Thyroid gland (tissue), 4 donors: ENCODE results near the gene MAS1L. TPM values are rescaled to one million over a fixed set of nuclear protein-coding genes. Genes with fewer than 3 reads are reported as not detected.

Source experiments
- DNase-seq, 2 donors: peaks; one replicate each; pipeline ENCODE4 v3.0.0-alpha.2; 2019
- H3K27ac ChIP-seq, 3 donors: fragments of 200-600 bp; sonication (generic); 1 replicate in 2 of 3; 2 replicates in 1 of 3; pipeline ENCODE4 v1.5.1; 2016 to 2019; ENCODE audit warnings: mild to moderate bottlenecking in 1 of 3, moderate library complexity in 1 of 3
- H3K27me3 ChIP-seq: fragments of 200-600 bp; sonication (generic); one replicate; pipeline ENCODE4 v1.5.1; 2019
- H3K36me3 ChIP-seq, 2 donors: fragments of 200-600 bp; sonication (generic); one replicate each; pipeline ENCODE4 v1.5.1; 2016 to 2019
- H3K4me1 ChIP-seq, 2 donors: fragments of 200-600 bp; sonication (generic); one replicate each; pipeline ENCODE4 v1.5.1; 2017 to 2019
- H3K4me3 ChIP-seq, 3 donors: fragments of 200-600 bp; sonication (generic); replicated peaks in 1 of 3; 1 replicate in 2 of 3; 2 replicates in 1 of 3; pipeline ENCODE4 v1.5.1; 2016; ENCODE audit warnings: mild to moderate bottlenecking in 1 of 3
- H3K9me3 ChIP-seq: fragments of 200-600 bp; sonication (generic); one replicate; pipeline ENCODE4 v1.5.1; 2017
- CTCF ChIP-seq, 6 experiments: fragments of 200-600 bp in 3 of 6; fragments of 450-650 bp in 3 of 6; sonication (generic) in 3 of 6; IDR thresholded peaks; one replicate each; pipeline ENCODE4 v1.5.1; 2016 to 2019; ENCODE audit warnings: antibody characterized with exemption in 6 of 6, mild to moderate bottlenecking in 2 of 6, inconsistent platforms in 1 of 6, moderate library complexity in 1 of 6
- POLR2A ChIP-seq, 2 donors: fragments of 450-650 bp; IDR thresholded peaks; one replicate each; pipeline ENCODE4 v1.6.1; 2017; ENCODE audit warnings: antibody characterized with exemption in 2 of 2, mild to moderate bottlenecking in 2 of 2, moderate library complexity in 1 of 2
- WGBS, 2 donors: methylation state at CpG; one replicate each; pipeline ENCODE4 v1.1.5; 2017; 5-methylcytosine and 5-hydroxymethylcytosine counted together
- intact Hi-C: fragments of 100-400 bp; cut with DNase I; formaldehyde crosslinking; loops from one replicate; pipeline ENCODE4 v1.15.1; 2023
- total RNA-seq, 4 donors: library from RNA; depleted of rRNA; stranded (reverse); fragments of >200 nt; gene quantifications; one replicate each; pipeline ENCODE4 v1.2.3, GENCODE V29; 2016

MAS1L gene
- total RNA-seq, 4 donors from 2014 or later: not detected

DNA sequence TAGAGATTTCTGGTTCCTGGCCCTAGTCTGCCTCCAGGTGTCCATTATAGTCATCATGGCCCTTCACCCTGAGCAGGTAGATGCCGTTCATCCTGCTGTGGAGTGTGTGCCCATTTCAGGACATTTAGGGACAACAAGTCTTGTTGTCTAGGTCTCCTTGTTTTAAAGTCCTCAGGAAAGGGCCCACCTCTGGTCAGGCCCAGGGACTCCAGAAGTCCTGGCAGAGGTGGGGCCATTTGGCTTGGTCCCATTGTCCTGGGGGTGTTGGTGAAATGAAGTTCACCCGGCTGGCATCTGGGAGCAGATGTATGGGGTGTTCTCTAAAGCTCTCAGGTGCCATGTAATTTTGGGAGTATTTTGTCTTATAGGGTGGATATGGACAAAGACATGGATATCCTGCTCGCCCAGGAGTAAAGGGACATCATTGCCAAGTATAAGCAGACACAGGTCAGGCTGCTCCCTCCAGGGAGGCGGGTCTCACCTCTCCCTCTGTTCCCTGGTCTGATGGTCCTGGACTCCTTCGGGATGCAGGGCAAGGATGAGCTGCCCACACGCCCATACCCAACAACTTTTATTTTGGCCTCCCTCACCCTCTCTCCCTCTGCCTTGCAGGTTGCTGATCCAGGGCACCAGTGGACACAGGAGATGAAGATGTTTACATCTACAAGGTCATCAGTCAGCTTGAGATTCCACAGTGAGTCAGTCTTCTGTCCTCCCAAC, 31.7 kb upstream of the MAS1L start:
- TF ChIP-seq POLR2A (IDR thresholded peaks at IDR 0.05) (no peak), CTCF (IDR thresholded peaks at IDR 0.05) (no peak)
- Histone ChIP-seq H3K27me3 (no peaks in the 10 kb centered on the region), H3K4me1 (no peaks in the 10 kb centered on the region), H3K9me3 (no peaks in the 10 kb centered on the region), H3K4me3 (no peak overlapping the region), H3K27ac (no peak overlapping the region), H3K36me3 (no peaks in the 10 kb centered on the region)
- DNase-seq: no peak
- 84 to 86% methylated on average over 5 to 6 of the region's 6 CpGs for WGBS, 2 donors
- intact Hi-C loops: no loop called here

- TF ChIP-seq POLR2A (IDR thresholded peaks at IDR 0.05) (no peak), CTCF (IDR thresholded peaks at IDR 0.05) (no peak)
- H3K36me3 ChIP-seq: no peaks in the 10 kb centered on the region
- DNase-seq: no peak
- no peak overlapping the region for H3K4me3 ChIP-seq
- no peaks in the 10 kb centered on the region for H3K27me3 ChIP-seq
- H3K9me3 ChIP-seq: no peaks in the 10 kb centered on the region
- no peaks in the 10 kb centered on the region for H3K4me1 ChIP-seq
- no peak overlapping the region for H3K27ac ChIP-seq
- intact Hi-C loops: no loop called here
- WGBS, 2 donors: 77 to 78% methylated on average over 5 of the region's 7 CpGs
Observed at GRCh38 chr6:29517728-29518440, 30.1 kb upstream of the MAS1L start.

DNA sequence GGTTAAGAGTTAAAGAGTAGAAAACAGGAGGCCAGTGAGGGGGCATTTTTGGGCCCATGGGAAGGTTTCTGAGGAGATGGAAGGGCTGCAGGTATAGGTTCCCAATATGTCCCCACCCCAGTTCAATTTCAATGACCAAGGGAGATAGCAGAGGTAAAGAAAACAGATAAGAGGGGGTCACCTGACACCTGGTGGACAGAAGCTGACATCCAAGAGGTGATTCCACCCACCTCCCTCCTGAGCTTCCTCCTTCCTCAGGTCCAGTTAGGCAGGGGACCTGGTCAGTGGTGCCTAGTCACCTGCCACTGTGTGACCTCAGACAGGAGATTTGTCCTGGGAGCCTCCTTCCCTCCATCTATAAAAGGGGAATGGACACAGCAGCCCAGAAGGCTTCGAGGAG, 29.5 kb upstream of the MAS1L start:
- no peak for DNase-seq
- no peak overlapping the region for H3K27ac ChIP-seq
- 86 to 91% methylated on average over 1 of the region's 1 CpG for WGBS, 2 donors
- intact Hi-C loops: no loop called here
- no peaks in the 10 kb centered on the region for H3K36me3 ChIP-seq
- no peaks in the 10 kb centered on the region for H3K27me3 ChIP-seq
- no peaks in the 10 kb centered on the region for H3K4me1 ChIP-seq
- no peaks in the 10 kb centered on the region for H3K9me3 ChIP-seq
- TF ChIP-seq CTCF (IDR thresholded peaks at IDR 0.05): no peak
- no peak for TF ChIP-seq POLR2A (IDR thresholded peaks at IDR 0.05)
- no peak overlapping the region for H3K4me3 ChIP-seq

GRCh38 chr6:29516108-29516507, 28.4 kb upstream of the MAS1L start:
- TF ChIP-seq POLR2A (IDR thresholded peaks at IDR 0.05) (no peak), CTCF (IDR thresholded peaks at IDR 0.05) (no peak)
- no peaks in the 10 kb centered on the region for H3K9me3 ChIP-seq
- no peaks in the 10 kb centered on the region for H3K36me3 ChIP-seq
- no peak for DNase-seq
- H3K4me3 ChIP-seq: no peak overlapping the region
- 74 to 78% methylated on average over 6 of the region's 6 CpGs for WGBS, 2 donors
- H3K4me1 ChIP-seq: no peaks in the 10 kb centered on the region
- no peak overlapping the region for H3K27ac ChIP-seq
- H3K27me3 ChIP-seq: no peaks in the 10 kb centered on the region
- intact Hi-C loops: no loop called here

DNA sequence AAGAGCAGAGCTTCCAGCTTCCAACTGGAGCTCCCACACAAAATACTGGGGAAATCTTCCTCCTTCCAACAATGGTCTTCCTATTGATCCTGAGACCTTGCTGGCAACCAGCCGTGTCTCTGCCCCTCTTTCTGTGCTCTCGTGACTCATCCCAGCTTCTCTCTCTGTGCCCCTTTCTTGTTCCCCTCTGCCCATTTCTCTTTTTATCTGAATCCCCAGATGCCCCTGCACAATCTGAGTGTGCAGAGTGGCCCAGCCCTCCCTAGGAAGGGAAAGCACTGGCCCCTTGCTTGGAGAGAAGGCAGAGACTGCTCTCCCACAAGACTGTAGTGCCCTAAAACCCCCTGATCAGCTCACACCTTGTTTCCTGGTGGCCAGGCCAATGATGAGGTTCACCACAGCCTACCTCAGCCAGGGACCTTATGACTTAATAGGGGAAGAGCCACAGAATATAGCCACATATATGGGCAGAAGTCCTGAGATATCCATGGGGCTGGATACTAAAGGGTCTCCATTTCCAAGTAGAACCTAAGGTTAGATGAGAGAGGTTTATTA, 23.1 kb upstream of the MAS1L start:
- 71 to 77% methylated on average over 2 of the region's 2 CpGs for WGBS, 2 donors
- H3K36me3 ChIP-seq: no peaks in the 10 kb centered on the region
- H3K9me3 ChIP-seq: no peaks in the 10 kb centered on the region
- no peak overlapping the region for H3K4me3 ChIP-seq
- H3K27me3 ChIP-seq: no peaks in the 10 kb centered on the region
- DNase-seq: no peak
- H3K4me1 ChIP-seq: no peaks in the 10 kb centered on the region
- H3K27ac ChIP-seq: no peak overlapping the region
- intact Hi-C loops: no loop called here
- TF ChIP-seq POLR2A (IDR thresholded peaks at IDR 0.05) (no peak), CTCF (IDR thresholded peaks at IDR 0.05) (no peak)
